Effector memory CD4-positive, alpha-beta T cell (primary cell): ENCODE measurements around the gene SPOPL.
"Not testable (repeated sequence)": the region's sequence is repeated elsewhere in the genome, so short reads cannot be mapped to it uniquely, and the experiment has no call there.

ENCODE experiments used
- DNase-seq, 3 donors: peaks; one replicate each; pipeline ENCODE4 v3.0.0-alpha.2; 2020
- H3K27ac ChIP-seq: 2 replicates; pipeline ENCODE4 v1.7.0; 2013; ENCODE audit warnings: mild to moderate bottlenecking, low read length, moderate library complexity; ENCODE audit not compliant: insufficient read depth, poor library complexity, severe bottlenecking
- H3K27me3 ChIP-seq: replicated peaks from 2 replicates; pipeline ENCODE4 v1.7.0; 2013; ENCODE audit warnings: mild to moderate bottlenecking, low read length; ENCODE audit not compliant: insufficient read depth, control insufficient read depth, poor library complexity, severe bottlenecking
- H3K36me3 ChIP-seq: 2 replicates; pipeline ENCODE4 v1.7.0; 2013; ENCODE audit warnings: mild to moderate bottlenecking, low read length, moderate library complexity; ENCODE audit not compliant: control insufficient read depth, insufficient read depth
- H3K4me1 ChIP-seq: 2 replicates; pipeline ENCODE4 v1.7.0; 2013; ENCODE audit warnings: low read length, mild to moderate bottlenecking; ENCODE audit not compliant: control insufficient read depth, insufficient read depth, poor library complexity, severe bottlenecking
- H3K4me3 ChIP-seq: 2 replicates; pipeline ENCODE4 v1.7.0; 2013; ENCODE audit warnings: low read length, low read depth, mild to moderate bottlenecking; ENCODE audit not compliant: insufficient read depth, poor library complexity, severe bottlenecking
- H3K9me3 ChIP-seq: 2 replicates; pipeline ENCODE4 v1.7.0; 2013; ENCODE audit warnings: mild to moderate bottlenecking, low read length, moderate library complexity; ENCODE audit not compliant: control insufficient read depth

SPOPL gene

DNA sequence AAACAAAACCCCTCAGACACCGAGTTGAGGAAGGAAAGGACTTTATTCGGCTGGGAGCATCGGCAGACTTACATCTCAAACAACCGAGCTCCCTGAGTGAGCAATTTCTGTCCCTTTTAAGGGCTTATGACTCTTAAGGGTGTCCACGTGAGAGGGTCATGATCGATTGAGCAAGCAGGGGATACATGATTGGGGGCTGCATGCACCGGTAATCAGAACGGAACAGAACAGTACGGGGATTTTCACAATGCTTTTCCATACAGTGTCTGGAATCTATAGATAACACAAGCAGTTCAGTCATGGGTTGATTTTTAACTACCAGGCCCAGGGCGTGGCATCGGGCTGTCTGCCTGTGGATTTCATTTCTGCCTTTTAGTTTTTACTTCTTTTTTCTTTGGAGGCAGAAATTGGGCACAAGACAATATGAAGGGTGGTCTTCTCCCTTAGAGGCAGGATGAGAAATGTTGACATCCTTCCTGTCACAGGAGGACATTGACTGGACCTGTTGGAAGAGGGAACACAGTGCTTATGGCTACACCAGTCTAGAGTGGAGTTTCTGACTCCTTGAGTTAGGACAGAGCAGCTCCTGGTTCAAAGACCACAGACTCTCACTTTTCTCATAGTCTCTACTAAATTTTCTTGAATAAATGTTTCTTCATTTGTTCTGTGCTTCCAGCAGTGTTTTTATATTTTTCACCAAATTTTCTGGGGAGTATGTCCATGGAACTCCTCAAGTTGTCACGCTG is 35.8 kb downstream of the SPOPL start:
- no peaks in the 10 kb centered on the region for H3K9me3 ChIP-seq
- no peaks in the 10 kb centered on the region for H3K4me1 ChIP-seq
- H3K4me3 ChIP-seq: no peak overlapping the region
- DNase-seq: no peak
- peaks cover 8% of the 10 kb centered on the region for H3K36me3 ChIP-seq
- H3K27me3 ChIP-seq: no peaks in the 10 kb centered on the region
- no peak overlapping the region for H3K27ac ChIP-seq

DNA sequence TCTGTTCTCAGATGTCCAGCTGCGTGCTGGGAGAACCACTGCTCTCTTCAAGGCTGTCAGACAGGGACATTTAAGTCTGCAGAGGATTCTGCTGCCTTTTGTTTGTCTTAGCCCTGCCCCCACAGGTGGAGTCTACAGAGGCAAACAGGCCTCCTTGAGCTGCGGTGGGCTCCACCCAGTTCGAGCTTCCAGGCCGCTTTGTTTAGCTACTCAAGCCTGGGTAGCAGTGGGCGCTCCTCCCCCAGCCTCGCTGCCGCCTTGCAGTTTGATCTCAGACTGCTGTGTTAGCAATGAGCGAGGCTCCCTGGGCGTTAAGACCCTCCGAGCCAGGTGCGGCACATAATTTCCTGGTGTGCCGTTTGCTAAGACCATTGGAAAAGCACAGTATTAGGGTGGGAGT is 42.6 kb downstream of the SPOPL start:
- not testable (repeated sequence) for DNase-seq, H3K4me1 ChIP-seq, H3K27me3 ChIP-seq, H3K9me3 ChIP-seq, H3K36me3 ChIP-seq, H3K4me3 ChIP-seq, H3K27ac ChIP-seq

DNA sequence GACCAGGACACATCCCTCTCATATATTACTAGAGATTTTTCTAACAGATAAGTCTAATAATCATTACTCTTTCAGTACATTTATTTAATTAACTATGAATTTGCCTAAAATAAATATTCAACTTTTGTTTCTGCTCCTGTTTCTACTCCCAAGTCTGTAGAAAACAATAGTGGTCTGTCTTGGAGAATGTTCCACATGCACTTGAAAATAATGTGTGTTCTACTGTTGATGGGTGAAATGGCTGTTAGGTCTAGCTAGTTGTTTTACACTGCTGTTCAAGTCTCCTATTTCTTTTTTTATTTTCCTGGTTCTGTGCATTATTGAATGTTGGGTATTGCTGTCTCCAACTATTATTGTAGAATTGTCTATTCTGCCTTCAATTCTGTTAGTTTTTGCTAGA is 47.2 kb downstream of the SPOPL start:
- DNase-seq: no peak

DNA sequence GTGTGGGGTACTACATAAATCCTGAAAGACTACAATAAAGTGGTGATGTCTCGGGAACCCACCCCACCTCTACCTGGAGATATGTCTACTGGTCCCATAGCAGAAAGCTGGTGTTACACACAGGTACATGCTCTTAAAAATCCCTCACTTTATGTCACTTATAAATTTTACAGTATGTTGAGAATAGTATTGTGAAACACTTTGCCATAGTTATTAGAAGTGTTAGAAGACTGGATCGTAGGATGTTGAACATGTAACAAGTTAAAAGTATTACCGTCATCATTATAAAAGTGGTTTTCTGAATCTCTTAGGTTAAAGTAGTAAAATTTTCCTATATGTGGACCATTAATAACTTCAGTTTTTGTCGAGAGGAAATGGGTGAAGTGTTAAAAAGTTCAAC is 48.6 kb downstream of the SPOPL start:
- peaks cover 11% of the 10 kb centered on the region for H3K36me3 ChIP-seq

More for the DNA sequence above, 47.2 kb downstream of the SPOPL start:
- no peaks in the 10 kb centered on the region for H3K27me3 ChIP-seq
- H3K36me3 ChIP-seq: peaks cover 5% of the 10 kb centered on the region
- H3K4me1 ChIP-seq: no peaks in the 10 kb centered on the region
- no peak overlapping the region for H3K4me3 ChIP-seq
- H3K9me3 ChIP-seq: no peaks in the 10 kb centered on the region
- H3K27ac ChIP-seq: no peak overlapping the region

DNA sequence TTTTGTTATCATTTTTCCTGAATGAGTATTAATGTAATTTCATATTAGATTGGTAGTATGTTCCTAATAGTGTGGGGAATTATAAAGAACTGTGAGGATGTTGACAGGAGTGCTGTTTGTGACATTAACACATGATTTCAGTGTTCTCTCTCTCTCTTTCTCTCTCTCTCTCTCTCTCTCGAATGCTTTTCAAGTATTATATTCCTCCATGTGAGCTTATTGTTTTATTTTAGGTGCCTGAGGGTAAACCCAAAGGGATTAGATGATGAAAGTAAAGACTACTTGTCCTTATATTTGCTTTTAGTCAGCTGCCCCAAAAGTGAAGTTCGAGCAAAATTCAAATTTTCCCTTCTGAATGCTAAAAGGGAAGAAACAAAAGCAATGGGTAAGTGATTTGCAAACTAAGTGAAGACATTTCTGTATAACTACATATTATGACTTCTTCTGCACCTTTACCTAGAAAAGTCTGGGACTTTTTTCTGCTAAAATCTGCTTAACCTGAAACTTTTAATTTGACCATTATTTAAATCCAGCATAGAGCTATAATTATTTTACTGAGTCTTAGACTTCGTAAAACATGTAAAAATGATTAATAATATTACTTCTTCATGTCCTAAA is 49.2 kb downstream of the SPOPL start:
- H3K9me3 ChIP-seq: no peaks in the 10 kb centered on the region
- H3K36me3 ChIP-seq: peaks cover 11% of the 10 kb centered on the region
- H3K27me3 ChIP-seq: no peaks in the 10 kb centered on the region
- DNase-seq: no peak
- H3K4me1 ChIP-seq: no peaks in the 10 kb centered on the region
- no peak overlapping the region for H3K27ac ChIP-seq
- no peak overlapping the region for H3K4me3 ChIP-seq

More for the DNA sequence above, 48.6 kb downstream of the SPOPL start:
- DNase-seq: no peak
- no peaks in the 10 kb centered on the region for H3K4me1 ChIP-seq
- no peak overlapping the region for H3K27ac ChIP-seq
- H3K27me3 ChIP-seq: no peaks in the 10 kb centered on the region
- no peaks in the 10 kb centered on the region for H3K9me3 ChIP-seq
- no peak overlapping the region for H3K4me3 ChIP-seq

DNA sequence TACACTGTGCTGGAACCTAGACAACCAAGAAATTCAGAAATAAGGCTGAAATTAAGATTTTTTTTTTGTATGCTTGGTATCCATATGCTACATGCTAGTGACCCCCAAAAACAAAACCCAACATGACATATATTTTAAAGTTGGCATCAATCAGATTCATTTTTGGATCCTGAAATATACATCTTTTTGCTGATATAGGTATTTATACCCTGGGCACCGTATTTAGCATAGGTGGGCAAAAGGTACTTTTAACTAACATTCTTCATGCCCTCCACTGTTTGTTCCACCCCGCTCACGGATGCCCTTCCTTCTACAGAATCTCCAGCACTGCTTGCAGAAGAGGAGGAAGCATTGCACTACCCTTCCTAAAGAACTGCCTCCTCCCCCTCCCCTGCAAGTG is 52.6 kb downstream of the SPOPL start:
- Histone ChIP-seq H3K27ac (no peak overlapping the region), H3K4me1 (no peaks in the 10 kb centered on the region), H3K36me3 (peaks cover 15% of the 10 kb centered on the region), H3K9me3 (no peaks in the 10 kb centered on the region), H3K27me3 (no peaks in the 10 kb centered on the region), H3K4me3 (no peak overlapping the region)
- DNase-seq: no peak

DNA sequence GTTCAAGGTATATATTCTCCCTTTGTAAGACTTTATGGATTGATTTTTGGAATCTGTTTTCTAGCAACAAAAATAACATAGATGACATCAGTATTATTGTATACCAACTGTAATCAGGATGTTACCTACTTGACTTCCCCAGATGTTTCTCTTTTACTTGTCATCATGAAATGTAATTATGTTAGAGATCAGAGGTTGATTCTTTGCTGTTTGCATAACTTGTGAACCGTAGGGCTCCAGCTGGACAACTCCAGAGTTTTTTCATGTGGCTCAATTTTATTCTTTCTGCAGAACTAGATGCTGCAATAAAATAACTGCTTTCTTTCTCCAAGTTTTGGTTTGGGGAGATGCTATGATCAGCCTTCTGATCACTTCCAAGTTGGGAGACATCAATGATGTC is 58.1 kb downstream of the SPOPL start:
- H3K27ac ChIP-seq: no peak overlapping the region
- H3K9me3 ChIP-seq: no peaks in the 10 kb centered on the region
- peaks cover 5% of the 10 kb centered on the region for H3K36me3 ChIP-seq
- DNase-seq: no peak
- H3K27me3 ChIP-seq: no peaks in the 10 kb centered on the region
- H3K4me1 ChIP-seq: no peaks in the 10 kb centered on the region
- no peak overlapping the region for H3K4me3 ChIP-seq

DNA sequence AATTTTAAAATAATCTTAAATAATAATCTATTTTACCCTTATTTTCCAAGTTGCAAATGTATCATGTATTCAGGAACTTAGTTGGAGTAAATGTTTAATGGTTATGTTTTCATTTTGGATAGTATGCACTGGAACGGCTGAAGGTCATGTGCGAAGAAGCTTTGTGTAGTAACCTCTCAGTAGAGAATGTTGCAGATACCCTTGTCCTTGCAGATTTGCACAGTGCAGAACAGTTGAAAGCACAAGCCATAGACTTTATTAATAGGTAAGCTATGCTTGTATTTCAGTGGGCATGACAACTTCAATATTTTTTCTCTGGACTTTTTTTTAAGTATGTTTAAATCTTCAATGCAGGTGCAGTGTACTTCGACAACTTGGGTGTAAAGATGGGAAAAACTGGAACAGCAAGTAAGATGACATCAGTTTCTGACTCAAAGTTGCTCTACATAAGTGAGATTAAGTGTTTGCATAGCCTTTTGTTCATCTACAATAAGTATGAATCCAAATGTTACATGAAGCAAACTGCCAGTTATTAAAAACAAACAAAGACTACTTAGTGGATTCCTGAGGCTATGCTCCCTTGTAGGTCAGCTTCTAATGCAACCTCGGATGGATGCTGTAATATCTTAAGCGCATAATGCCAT is 63.1 kb downstream of the SPOPL start:
- Histone ChIP-seq H3K27me3 (no peaks in the 10 kb centered on the region), H3K4me1 (no peaks in the 10 kb centered on the region), H3K4me3 (no peak overlapping the region), H3K36me3 (peaks cover 3% of the 10 kb centered on the region), H3K9me3 (no peaks in the 10 kb centered on the region), H3K27ac (no peak overlapping the region)
- DNase-seq: no peak

DNA sequence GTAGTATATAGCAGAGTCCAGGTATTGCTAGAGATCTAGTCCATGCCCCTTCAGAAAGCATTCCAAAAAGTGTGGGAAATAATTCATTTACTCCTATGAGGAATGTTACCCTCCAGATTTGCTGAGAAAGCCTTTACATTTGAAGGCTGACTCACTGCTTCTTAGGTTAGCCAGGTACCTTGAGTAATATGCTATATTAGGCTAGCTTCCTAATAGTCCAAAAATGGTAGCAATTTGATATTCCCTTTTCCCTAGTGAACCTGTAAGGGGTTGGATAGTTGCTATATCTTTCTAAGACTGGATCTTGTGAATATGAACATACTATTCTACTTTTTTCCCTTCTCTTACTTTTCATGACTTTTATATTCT is 63.6 kb downstream of the SPOPL start:
- Histone ChIP-seq H3K27me3 (no peaks in the 10 kb centered on the region), H3K27ac (no peak overlapping the region), H3K36me3 (peaks cover 4% of the 10 kb centered on the region)

DNA sequence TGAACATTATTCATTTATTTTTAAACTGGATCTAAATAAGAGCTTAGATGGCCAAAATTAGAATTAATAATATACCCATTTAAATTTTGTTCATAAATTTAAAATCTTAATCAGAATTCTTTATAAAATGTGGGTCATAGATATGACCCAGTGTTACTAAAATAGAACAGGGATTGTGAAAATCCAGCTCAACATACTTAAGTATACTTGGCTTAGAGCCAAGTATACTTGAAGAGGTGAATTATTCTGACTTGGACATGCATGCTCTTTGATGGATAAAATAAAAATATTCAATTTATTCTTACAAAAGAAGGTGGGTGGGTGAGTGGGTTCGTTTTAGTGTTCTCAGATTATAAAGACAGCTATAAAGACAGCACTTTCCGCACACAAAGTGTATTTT is 70.7 kb downstream of the SPOPL start:
- Histone ChIP-seq H3K4me3 (no peak overlapping the region), H3K36me3 (peaks cover 13% of the 10 kb centered on the region)
- no peak for DNase-seq

More for the DNA sequence above, 63.6 kb downstream of the SPOPL start:
- no peaks in the 10 kb centered on the region for H3K9me3 ChIP-seq
- H3K4me3 ChIP-seq: no peak overlapping the region
- no peak for DNase-seq
- no peaks in the 10 kb centered on the region for H3K4me1 ChIP-seq

More for the DNA sequence above, 70.7 kb downstream of the SPOPL start:
- Histone ChIP-seq H3K27ac (no peak overlapping the region), H3K4me1 (no peaks in the 10 kb centered on the region), H3K9me3 (no peaks in the 10 kb centered on the region), H3K27me3 (no peaks in the 10 kb centered on the region)
